NCI-H82 (cell line): ENCODE data around the gene ADAM8.

Experiments used
- DNase-seq: peaks from one replicate; lab custom pipeline; 2025; lab: John Stamatoyannopoulos, UW

The ADAM8 gene

DNA sequence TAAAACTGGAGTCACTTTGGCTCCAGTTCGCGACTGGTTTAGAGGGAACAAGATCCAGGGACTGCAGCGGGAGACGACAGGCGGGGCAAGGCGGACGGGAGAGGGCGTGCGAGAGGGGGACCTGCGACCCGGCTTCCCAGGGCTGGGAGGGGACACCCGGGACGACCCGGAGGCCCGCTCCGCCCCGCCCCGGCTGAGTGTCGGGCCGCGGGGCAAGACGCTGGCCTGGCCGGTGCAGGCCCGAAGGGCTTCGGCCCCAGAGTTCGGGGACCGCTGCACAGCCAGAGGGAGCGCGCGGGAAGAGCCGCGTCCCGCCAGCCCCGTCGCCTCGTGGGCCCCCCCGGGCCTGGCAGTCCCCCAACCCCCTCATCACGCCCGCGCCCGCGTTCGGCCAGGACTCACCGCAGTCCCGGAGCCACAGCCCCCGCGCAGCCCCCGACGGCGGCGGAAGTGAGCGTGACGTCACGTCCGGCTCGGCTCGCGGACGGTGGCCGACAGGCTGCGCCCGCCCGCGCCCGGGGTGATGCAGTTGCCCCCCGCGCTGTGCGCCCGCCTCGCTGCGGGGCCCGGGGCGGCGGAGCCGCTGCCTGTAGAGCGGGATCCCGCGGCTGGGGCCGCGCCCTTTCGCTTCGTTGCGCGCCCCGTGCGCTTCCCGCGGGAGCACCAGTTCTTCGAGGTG lies 31.9 kb upstream of the ADAM8 start, which contains the start of the genes TUBGCP2 and ZNF511:
Gene TUBGCP2, minus strand, starts transcription at position 452 of the 679 bp plus-strand sequence. CDS start 5,931 bp downstream, outside the sequence.
Gene ZNF511, plus strand, starts transcription at position 494 of the 679 bp plus-strand sequence. Its CDS starts 30 bp downstream, at position 524.
- DNase-seq: peak; percentile 73

DNA sequence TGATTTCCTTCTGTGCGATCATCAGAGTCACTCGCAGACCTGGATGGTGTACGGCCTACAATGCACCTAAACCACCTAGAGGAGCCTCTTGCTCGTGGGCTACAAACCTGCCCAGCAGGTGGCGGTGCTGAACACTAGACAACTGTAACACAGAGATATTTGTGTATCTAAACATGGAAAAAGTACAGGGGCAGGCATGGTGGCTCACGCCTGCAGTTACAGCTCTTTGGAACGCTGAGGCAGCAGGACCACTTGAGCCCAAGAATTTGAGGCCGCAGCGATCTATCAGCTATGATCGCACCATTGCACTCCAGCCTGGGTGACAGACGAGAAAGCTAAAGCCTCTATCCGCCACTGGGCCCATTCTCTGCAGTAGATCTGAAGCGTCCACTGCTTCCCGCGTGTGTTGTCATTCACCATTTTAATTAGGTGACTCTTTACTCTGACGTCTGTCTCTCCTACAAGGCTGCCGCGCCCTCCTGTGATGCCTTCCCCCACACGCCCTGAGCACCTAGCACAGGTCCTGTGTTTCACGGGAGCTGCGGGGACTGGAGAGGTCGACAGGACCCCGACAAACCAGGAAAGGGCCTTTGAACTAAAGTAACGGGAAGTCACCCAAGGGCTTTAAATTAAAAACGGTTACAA lies 31.2 kb upstream of the ADAM8 start:
- DNase-seq: peak; percentile 75

DNA sequence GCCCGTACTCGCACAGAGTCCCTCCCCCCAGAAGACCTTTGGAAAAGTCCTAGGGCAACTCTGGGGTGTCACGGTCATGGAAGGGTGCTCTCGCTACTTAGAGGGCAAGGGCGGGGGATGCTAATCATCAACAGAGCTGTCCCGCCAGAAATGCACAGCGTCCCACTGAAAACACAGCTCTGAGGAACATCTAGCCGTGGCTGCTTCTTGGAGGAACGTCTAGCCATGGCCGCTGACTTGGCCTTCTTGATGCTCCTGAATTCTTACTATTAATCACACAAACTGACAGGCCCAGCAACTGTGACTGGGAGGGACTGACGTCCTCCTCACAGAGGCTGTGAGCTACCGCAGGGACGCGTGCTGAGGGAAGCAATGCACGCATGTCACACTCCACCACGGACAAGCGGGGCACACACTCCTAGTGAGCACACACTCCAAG lies 30.3 kb upstream of the ADAM8 start:
- DNase-seq: no peak

DNA sequence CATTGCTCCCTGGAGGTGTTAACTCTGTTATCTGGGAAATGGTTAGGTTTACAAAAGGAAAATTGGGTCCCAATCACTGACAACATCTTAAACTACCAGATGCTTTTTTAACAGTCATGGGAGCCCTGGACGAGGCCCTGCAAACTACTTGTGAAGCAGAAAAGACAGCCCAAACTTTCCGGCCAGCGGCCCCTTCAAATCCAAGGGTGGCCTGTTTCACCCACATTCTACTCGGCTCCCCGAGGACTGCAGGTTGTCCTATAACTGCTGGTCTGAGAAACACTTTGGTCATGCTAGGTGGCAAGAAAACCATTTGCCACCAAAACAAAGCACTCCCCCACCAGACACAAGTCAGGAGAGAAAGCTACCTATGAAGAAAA lies 29.4 kb upstream of the ADAM8 start:
- no peak for DNase-seq

DNA sequence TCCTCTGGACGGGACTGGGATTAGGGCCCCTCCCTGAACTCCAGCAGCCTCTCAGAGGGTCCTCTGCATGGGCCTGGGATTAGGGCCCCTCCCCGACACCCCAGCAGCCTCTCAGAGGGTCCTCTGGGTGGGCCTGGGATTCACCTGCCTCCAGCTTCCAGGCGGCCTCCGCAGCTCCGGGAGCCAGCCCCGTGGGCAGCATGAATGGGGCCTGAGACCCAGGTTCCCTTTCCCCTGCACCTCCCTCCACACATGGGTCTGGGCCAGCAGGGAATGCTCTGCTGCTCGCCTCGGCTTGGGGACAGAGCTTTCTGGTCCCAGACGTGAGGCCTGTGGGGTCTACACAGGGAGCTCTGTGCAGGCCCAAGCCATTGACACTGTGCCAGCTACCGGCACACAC lies 26.5 kb upstream of the ADAM8 start:
- no peak for DNase-seq

DNA sequence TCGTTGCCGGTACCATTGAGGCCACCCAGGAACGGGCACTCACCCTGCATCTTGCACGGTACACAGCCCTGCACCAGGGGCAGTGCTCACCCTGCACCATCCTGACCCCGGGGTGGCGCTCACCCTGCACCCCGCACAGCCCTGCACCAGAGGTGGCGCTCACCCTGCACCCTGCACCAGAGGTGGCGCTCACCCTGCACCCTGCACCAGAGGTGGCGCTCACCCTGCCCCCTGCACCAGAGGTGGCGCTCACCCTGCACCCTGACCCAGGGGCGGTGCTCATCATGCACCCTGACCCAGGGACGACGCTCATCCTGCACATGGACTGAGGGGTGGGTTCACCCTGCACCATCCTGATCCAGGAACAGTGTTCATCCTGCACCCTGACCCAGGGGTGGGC lies 25.6 kb upstream of the ADAM8 start:
- DNase-seq: no peak

DNA sequence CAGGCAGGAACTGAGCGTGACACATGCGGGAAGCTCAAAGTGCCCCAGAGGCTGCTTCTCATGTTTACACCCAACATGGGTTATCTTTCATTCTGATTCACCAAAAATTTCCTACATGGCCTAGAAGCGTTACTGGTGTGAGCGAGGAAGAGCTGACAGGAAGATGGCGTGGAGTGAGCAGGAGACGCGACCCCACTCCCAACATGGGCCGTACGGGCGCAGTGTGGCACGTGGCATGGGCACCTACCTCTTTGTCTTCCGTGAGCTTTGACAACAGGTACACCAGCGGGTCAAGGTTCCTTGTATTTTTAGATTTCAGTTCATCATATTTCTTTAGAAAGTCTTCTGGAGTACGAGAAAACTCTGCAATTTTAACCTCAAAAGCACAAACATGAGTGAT lies 23.1 kb upstream of the ADAM8 start:
- no peak for DNase-seq

DNA sequence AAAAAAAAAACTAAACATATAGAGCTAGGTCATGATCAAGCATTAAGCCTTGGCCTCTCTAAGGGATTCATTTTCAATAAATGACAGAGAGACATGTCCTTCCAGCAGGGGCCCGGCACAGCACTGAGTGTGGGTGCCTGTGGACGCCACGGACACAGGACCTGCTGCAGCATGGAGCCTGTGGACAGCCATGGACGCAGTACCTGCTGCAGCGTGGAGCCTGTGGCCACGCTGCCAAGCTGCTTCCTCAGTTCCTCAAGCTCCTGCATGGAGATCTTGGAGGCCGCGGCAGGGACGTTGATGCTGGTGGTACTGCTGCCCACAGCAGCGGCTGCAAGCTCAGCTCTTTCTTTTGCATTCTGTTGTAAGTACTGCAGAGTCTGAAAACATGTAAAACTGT lies 22.6 kb upstream of the ADAM8 start:
- DNase-seq: no peak

DNA sequence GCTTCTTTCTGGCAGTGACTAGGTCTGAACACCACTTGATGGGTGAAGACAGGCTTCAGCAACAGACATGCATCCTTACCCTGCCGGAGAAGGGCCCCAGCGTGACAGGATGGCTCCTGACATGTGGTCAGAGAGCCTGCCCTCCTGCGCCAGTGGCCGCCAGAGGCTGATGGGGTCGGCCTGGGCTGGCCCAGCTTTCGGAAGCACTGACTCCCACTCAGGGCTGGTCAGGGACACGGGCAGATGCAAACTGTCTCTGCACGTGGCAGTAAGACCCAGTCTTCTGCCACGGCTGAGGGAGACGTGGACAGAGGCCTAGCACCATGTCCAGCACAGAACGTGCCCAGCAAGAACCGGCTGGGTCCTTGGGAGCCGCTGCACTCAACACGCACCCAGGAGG lies 21.8 kb upstream of the ADAM8 start:
- DNase-seq: no peak

DNA sequence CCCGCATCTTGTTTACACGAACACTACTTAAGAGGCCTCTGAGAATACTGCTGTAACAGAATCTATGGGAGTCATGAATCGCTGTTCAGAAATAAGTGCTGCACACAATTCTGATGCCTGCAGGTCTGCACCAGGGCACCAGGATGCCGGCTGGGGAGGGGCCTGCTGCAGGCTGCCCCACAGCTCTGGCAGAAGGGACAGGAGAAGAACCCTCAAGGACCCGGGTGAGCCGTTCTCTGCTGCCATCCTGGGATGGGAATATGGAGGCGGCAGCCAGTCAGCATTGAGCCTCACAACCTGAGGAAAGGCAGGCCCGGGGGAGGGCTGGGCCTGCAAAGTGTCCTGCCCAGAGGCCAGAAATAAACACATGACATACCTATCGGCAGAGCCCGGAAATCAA lies 20.8 kb upstream of the ADAM8 start:
- no peak for DNase-seq

DNA sequence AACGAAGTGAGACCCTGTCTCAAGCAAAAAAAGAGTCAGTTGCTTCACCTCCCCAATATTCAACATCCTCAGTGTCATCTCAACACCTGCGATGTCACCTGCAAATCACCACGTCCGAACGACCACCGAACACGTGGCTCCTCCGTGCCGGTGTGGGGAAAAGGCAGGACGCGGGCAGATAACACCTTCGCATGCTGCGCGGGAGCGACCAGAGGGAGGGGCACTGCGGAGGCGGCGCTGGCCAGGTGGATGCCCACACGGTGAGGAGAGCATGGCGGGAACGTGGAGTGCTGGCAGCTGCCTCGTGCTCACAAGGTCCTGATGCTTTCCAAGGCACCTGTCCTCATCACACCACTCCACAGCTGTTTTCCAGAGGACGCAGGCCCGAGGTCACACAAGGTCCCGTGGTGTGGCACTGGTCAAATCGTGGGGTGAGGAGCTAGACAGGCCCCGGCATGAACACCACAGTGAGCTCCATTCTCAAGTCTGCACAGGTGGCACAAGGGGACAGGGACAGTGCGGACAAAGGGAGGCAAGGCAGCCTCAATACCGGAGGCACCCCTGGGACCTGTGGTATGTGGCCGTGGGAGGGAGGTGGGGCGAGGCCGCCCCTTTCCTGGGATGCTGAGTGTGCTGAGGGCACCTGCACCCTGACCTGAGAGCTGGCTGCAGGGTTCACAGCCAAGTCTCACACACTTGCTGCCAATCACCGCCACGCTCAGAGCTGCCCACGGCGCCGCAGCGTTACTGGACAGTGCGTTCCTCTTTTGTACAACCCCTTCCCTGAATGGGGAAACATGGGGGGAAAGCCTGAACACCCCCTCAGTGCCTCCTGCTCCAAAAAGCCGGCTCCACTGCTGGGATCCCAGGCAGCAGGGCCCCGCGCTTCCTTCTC lies 19.0 kb upstream of the ADAM8 start:
- no peak for DNase-seq

DNA sequence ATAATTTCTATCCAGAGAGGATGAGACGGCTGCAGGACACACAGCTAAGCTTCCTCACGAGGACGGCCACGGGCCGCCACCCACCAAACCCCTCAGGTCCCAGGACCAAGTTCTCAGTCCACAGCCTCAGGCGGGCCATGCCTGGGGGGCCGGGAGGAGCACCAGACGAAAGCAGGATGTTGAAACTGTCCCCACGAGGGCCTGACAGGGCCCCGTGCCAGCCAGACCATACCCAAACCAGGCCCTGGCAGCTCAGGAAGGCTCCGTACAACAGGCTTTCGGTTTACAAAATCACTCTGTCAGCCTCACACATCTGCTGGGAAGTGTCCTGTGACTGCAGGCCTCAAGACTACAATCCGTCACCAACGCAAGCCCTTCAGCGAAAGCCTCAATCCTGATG lies 17.5 kb upstream of the ADAM8 start:
- DNase-seq: no peak

DNA sequence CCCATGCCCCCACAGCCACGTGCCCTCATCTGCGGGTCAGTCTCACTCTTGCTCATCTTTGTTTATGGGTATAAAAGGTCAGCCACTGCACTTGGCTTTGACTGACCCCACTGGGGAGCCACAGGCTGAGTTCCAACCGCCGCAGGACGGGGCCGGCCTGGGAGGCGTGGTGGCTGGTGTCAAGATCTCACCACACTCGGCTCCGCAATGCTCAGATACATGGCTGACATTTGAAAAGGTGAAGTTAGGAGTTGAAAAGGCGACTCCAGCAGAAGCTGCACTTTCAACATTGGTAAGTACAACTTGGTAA lies 17.1 kb upstream of the ADAM8 start:
- DNase-seq: no peak

DNA sequence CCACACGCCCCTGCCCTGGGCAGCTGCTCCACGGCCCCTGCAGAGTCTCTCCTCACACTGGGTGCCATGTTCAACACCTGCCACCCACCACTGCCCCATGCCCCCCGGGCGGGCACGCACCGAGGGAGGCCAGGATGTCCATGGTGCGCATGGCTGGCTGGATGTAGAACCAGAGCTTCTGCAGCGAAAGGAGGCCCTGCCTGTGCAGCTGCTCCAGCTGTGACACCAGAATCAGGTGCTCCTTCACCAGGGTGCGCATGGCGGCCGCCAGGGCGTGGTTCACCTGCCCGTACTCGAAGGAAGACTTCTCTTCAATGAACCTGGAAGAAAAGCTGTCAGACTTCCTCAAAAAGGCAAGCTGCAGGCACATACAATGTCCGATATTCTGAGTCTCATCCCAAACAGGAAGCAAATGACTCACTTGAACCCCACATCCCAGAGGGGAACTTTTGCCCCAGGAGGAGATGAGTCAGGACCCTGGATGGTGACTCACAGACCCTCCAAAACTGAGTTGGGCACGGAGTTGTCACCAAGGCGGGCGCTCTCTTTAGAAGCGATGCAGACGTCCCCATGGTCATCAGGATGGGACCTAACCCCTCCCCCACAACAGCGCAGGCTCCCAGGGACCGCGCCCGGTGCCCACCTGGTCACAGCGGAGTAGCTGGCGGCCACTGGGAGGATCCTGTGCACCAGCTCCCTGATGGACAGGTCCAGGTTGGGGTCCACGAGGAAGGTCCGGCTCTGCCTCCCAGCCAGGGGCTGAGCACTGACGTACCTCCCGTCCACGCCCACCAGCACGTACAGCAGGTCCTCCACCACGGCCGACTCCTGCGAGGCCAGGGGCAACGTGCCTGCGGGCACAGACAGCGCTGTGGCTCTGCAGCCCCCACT lies 16.5 kb upstream of the ADAM8 start:
- no peak for DNase-seq

DNA sequence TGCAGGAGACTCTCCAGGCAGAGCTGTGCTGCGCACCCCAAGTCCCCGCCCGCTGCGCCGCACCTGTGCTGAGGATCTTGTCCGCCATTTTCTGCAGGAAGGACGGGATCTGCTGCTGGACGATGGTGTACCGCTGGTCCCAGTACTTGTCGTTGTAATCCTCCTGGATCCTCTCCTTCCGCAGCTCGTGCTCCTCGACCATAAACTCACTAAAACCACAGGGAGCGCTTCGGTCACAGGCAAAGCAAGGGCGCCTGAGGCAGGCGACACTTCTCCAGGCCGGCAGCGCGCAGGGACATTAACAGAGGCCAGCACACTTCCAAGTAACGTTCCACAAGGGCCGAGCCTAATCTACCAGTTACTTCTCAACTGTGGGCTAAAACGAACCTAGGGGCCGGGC lies 13.1 kb upstream of the ADAM8 start:
- no peak for DNase-seq

DNA sequence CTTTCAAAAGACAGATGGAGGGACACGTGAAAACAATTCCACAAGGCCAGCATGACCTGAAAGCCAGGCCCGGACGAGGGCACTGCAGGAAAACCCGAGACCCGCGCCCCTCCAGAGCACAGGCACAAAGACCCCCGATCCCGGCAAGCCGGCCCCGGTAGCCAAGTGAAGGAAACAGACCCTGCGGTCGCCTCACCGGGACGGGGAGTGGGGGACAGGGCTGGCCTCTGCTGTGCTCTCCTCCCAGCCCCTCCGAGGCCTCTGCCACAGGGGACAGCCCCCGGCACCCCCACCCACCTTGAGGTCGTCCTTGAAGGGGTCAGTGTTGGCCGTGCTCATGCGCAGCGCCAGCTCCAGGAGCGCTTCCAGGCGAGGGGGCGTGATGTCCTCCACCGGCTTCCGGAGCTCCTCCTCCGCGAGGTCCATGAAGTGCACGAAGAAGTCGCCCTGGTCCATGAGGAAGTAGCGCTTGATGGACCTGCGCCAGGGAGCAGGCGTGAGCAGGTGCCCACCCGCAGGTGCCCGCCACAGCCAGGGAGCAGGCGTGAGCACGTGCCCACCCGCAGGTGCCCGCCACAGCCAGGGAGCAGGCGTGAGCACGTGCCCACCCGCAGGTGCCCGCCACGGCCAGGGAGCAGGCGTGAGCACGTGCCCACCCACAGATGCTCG lies 11.3 kb upstream of the ADAM8 start:
- no peak for DNase-seq

DNA sequence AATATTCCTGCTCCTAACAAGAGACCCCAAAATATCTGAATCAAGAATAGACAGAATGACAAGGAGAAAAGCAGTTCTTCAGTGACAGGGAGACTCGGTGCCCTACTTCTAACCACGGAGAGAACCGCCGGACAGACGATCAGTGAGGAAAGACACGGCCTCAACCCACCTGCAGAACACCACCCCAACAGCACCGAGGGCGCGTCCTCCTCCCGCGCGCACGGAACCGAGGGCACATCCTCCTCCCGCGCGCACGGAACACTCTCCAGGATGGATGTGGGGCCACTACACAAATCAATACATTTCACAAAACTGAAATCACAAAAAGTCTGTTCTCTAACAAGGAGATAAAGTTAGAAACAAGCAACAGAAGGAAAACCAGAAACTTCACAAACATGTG lies 9.7 kb upstream of the ADAM8 start:
- no peak for DNase-seq

DNA sequence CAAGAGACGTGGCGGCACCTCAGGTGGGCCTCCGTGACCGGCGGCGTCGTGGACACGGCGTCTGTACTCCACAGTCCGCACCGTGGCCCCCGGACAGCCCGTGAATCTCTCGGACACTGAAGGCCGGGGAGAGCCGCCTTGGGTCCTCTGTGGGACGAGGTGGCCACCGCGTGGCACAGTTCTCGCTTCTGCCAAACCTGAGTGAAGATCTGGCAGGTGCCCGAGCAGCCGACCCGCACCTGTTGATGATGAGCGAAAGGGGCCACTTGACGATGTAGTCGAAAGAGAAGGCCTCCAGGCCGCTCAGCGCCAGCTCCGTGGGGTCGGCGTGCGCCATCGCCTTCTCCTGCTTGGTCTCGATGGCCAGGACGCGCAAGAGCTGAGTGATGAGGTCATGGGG lies 8.5 kb upstream of the ADAM8 start:
- no peak for DNase-seq

DNA sequence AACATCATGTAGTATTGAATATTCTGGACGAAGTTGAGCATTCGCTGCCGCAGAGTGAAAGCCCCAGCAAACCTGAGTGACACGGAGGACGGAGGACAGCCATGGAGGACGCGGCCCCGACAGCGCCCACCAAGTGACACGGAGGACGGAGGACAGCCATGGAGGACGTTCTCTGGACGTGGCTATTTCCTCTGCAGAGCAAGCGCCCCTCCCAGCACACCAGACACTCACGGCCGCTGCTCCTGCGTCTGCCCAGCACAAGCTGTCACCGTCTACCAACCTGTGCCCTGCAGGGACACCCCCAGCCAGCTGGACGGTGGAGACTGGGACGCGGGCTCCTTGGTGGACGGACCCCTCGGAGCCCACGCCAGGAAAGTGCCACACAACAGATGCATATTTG lies 7.3 kb upstream of the ADAM8 start:
- no peak for DNase-seq

DNA sequence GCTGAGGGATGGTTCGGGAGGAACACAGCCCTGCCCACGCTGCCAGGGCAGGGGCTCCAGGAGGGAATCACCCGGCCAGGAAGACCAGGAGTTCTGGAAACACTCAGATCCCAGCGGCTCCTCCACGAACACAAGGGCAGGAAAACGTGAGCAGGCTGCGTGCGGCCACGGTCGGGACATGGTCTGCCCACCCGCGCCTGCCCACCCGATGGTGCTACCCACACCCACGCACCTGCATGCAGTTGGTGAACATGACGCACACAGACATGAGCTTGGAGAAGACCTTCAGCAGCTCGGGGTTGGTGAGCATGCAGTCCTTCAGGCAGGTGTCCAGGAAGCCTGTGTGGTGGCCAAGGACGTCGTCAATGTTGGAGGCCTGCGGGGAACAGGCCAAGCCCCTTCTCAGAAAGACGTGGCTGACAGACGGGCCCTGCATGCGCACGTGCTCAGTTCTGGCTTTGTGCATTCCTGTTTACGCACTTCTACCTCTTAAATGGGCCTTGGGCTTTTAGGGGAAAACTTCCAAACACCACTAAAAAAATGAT lies 6.2 kb upstream of the ADAM8 start:
- DNase-seq: no peak
